HUES48 (cell line): ENCODE data around the gene TOP1.

Experiments used
- H3K27ac ChIP-seq: one replicate; pipeline ENCODE4 v1.7.0; 2013; ENCODE audit warnings: low read depth, low read length, inconsistent platforms
- H3K27me3 ChIP-seq: 2 replicates; pipeline ENCODE4 v1.6.1; 2013; ENCODE audit warnings: mild to moderate bottlenecking, low read length; ENCODE audit not compliant: control insufficient read depth, insufficient read depth
- H3K36me3 ChIP-seq: 2 replicates; pipeline ENCODE4 v1.6.1; 2013; ENCODE audit warnings: low read length; ENCODE audit not compliant: control insufficient read depth, insufficient read depth
- H3K4me1 ChIP-seq: 2 replicates; pipeline ENCODE4 v1.6.1; 2013; ENCODE audit warnings: mild to moderate bottlenecking, low read length; ENCODE audit not compliant: control insufficient read depth, insufficient read depth
- H3K4me3 ChIP-seq: 2 replicates; pipeline ENCODE4 v1.5.1; 2013; ENCODE audit warnings: mild to moderate bottlenecking, low read depth, low read length
- H3K9ac ChIP-seq: 2 replicates; pipeline ENCODE4 v1.6.1; 2013; ENCODE audit warnings: mild to moderate bottlenecking, low read depth, low read length, moderate library complexity
- H3K9me3 ChIP-seq: 2 replicates; pipeline ENCODE4 v1.6.1; 2013; ENCODE audit warnings: low read length; ENCODE audit not compliant: control insufficient read depth, insufficient read depth

The TOP1 gene

GRCh38 chr20:41028359-41029149 is at the start of gene TOP1:
Gene TOP1 (plus strand): TSS chr20:41028822. CDS start chr20:41029068, 246 bp downstream.
- Histone ChIP-seq H3K27ac (peak within 1 kb of the TSS; percentile 81), H3K9ac (peak within 1 kb of the TSS; percentile 100), H3K9me3 (no peaks in the 10 kb centered on the region), H3K4me1 (peaks cover 36% of the 10 kb centered on the region), H3K36me3 (peaks cover 19% of the 10 kb centered on the region), H3K27me3 (peaks cover 37% of the 10 kb centered on the region), H3K4me3 (peak within 1 kb of the TSS; percentile 99)

DNA sequence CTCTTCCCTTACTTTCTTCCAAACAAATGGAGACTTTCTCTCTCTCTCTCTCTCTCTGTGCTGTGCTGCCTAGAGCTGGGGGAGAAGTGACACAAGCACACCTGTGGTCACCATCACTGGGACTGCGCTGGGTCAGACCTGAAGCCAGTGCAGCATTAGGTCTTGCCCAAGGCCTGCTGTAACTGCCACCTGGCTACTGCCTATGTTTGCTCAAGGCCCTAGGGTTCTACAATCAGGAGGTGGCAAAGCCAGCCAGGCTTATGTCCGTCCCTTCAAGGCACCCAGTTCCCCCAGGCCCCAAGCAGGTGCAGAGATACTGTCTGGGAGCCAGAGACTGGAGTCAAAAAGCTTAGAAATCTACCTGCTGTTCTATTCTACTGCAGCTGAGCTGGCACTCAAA is 49.4 kb upstream of the TOP1 start:
- H3K36me3 ChIP-seq: no peaks in the 10 kb centered on the region
- no peak overlapping the region for H3K9ac ChIP-seq
- no peaks in the 10 kb centered on the region for H3K4me1 ChIP-seq
- H3K4me3 ChIP-seq: no peak overlapping the region
- H3K9me3 ChIP-seq: no peaks in the 10 kb centered on the region
- H3K27ac ChIP-seq: no peak overlapping the region
- H3K27me3 ChIP-seq: no peaks in the 10 kb centered on the region

DNA sequence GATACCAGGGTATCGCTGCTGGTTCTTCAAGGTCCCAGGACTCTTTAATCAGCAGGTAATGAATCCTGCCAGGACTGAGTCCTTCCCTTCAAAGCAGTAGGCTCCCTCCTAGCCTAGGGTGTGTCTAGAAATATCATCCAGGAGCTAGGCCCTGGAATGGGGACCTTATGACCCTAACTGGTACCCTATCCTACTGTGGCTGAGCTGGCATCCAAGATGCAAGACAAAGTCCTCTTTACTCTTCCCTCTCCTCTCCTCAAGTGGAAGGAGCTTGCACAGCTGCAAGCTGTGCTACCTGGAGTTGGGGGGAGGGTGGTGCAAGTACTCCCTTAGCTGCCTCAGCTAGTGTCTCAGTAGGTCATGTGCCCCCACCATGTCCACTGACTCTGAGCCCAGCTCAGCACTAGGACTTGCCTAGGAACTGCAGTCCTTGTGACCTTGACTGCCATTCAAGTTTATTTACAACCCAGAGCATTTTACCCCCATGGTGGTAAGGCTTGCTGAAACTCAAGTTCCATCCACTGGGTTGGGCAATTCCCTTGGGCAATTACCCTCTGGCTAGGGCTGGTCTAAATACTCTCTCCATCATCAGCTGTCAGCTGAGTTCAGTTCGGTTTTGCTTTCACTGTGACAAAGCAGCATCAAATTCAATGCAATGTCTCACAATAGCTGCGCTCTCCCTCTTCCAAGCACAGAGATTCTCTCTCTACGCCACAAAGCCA is 48.4 kb upstream of the TOP1 start:
- Histone ChIP-seq H3K36me3 (no peaks in the 10 kb centered on the region), H3K4me3 (no peak overlapping the region), H3K4me1 (no peaks in the 10 kb centered on the region), H3K27ac (no peak overlapping the region), H3K9me3 (no peaks in the 10 kb centered on the region), H3K27me3 (no peaks in the 10 kb centered on the region), H3K9ac (no peak overlapping the region)

- Histone ChIP-seq H3K27me3 (no peaks in the 10 kb centered on the region), H3K27ac (no peak overlapping the region), H3K4me1 (no peaks in the 10 kb centered on the region), H3K9me3 (no peaks in the 10 kb centered on the region), H3K4me3 (no peak overlapping the region), H3K9ac (no peak overlapping the region), H3K36me3 (no peaks in the 10 kb centered on the region)
These were observed 47.8 kb upstream of the TOP1 start for GRCh38 chr20:40980828-40981310.

DNA sequence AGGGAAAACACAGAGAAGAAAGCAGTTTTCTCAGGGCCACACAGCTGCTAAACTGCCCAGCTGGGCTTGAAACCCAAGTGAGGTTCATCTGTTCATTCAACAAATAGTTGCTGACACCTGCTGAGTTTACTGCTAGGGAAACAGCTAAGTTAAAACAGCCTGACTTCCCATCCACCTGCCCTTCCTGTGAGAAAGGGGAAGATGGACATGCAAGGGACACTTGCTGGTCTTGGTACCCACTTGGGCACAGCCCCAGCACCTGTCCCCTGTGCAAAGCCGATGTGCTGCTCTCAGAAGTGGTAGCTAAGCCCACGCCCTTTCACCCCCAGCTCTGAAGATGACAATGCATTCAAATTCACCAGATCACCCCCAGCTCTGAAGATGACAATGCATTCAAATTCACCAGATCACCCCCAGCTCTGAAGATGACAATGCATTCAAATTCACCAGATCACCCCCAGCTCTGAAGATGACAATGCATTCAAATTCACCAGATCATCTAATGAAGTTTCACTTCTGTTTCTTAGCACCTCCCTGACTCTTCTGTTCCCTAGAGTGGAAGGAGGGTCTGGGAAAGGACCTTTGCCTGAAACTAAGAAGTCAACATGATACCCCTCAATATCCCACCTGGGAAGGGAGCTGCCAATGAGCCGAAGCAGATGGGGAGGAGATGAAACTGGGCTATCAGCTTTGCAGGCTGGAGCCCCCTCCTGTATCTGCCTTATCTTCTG is 46.0 kb upstream of the TOP1 start:
- Histone ChIP-seq H3K27me3 (no peaks in the 10 kb centered on the region), H3K4me3 (no peak overlapping the region)

GRCh38 chr20:40983898-40984297 is 44.7 kb upstream of the TOP1 start:
- no peak overlapping the region for H3K27ac ChIP-seq
- no peaks in the 10 kb centered on the region for H3K9me3 ChIP-seq
- H3K4me1 ChIP-seq: no peaks in the 10 kb centered on the region
- no peaks in the 10 kb centered on the region for H3K27me3 ChIP-seq
- H3K4me3 ChIP-seq: no peak overlapping the region
- no peaks in the 10 kb centered on the region for H3K36me3 ChIP-seq
- no peak overlapping the region for H3K9ac ChIP-seq

More for the DNA sequence above, 46.0 kb upstream of the TOP1 start:
- no peak overlapping the region for H3K27ac ChIP-seq
- no peak overlapping the region for H3K9ac ChIP-seq
- H3K36me3 ChIP-seq: no peaks in the 10 kb centered on the region
- no peaks in the 10 kb centered on the region for H3K4me1 ChIP-seq
- H3K9me3 ChIP-seq: no peaks in the 10 kb centered on the region

DNA sequence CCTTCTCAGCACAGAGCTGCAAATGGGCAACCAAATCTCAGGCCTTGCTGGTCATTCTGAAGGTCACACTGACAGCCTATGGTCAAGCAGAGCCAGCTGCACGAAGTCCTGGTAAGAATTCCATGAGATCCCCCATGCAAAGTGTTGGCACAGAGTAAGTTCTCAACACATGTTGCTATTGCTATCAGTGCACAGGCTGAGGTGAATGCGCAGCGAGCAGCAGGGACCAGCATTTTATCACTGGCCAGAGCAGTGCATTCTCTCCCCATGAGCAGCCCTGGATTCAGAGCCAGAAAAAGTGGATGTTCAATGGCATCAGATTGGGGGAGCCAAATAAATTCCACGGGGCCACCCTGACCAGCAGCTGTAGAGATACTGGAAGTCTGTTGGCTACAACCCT is 44.1 kb upstream of the TOP1 start:
- Histone ChIP-seq H3K4me3 (no peak overlapping the region), H3K36me3 (no peaks in the 10 kb centered on the region), H3K4me1 (no peaks in the 10 kb centered on the region), H3K9me3 (no peaks in the 10 kb centered on the region), H3K9ac (no peak overlapping the region), H3K27ac (no peak overlapping the region), H3K27me3 (no peaks in the 10 kb centered on the region)

- H3K36me3 ChIP-seq: no peaks in the 10 kb centered on the region
- H3K9ac ChIP-seq: no peak overlapping the region
- no peak overlapping the region for H3K27ac ChIP-seq
- no peaks in the 10 kb centered on the region; the same call in 1 of the 2 replicates for H3K4me1 ChIP-seq
- no peaks in the 10 kb centered on the region for H3K9me3 ChIP-seq
- H3K27me3 ChIP-seq: no peaks in the 10 kb centered on the region; the same call in 1 of the 2 replicates
- no peak overlapping the region for H3K4me3 ChIP-seq
These were observed 41.8 kb upstream of the TOP1 start for GRCh38 chr20:40986774-40987173.

GRCh38 chr20:40990542-40991120 is 38.0 kb upstream of the TOP1 start:
- Histone ChIP-seq H3K27ac (no peak overlapping the region), H3K4me1 (no peaks in the 10 kb centered on the region; the same call in 1 of the 2 replicates), H3K9ac (no peak overlapping the region), H3K9me3 (no peaks in the 10 kb centered on the region), H3K4me3 (no peak overlapping the region), H3K27me3 (no peaks in the 10 kb centered on the region; the same call in 1 of the 2 replicates), H3K36me3 (no peaks in the 10 kb centered on the region)

DNA sequence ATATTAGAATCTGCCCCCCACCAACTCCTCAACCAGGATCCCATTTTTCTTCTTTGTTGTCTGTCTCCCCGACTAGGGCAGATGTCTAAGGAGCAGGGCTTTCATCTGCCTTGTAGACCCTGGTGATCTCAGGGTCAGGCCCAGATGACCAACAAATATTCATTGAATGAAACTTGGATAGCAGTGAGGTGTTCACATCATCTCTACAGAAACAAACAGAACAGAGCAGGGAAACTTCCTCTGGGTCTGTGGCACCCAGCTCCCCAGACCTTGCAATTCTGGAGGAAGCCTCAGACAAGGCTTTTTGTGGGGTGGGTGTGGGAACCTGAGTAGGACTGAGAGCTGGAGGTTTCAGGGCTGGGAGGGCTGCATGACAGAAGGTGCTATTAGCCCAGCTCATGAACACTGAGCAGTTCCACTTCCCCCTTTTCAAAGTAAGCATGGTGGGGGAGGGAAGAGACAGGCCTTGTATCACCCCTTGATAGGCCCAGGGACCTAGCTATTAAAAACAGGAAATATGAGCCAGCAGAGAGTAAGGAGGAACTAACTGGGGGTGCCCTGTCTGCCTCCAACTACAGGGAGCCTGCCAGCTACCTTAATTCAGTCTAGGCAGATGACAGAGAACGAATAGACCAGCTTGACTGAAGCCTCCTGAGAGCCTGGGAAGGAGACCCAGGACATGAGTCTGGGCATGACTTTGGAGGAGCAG is 37.3 kb upstream of the TOP1 start:
- Histone ChIP-seq H3K4me3 (no peak overlapping the region), H3K27ac (no peak overlapping the region)

More for the DNA sequence above, 37.3 kb upstream of the TOP1 start:
- Histone ChIP-seq H3K4me1 (no peaks in the 10 kb centered on the region; the same call in 1 of the 2 replicates), H3K9ac (no peak overlapping the region), H3K36me3 (no peaks in the 10 kb centered on the region), H3K27me3 (no peaks in the 10 kb centered on the region; the same call in 1 of the 2 replicates), H3K9me3 (no peaks in the 10 kb centered on the region)
